ENCODE data around the gene SMIM29.

DNA sequence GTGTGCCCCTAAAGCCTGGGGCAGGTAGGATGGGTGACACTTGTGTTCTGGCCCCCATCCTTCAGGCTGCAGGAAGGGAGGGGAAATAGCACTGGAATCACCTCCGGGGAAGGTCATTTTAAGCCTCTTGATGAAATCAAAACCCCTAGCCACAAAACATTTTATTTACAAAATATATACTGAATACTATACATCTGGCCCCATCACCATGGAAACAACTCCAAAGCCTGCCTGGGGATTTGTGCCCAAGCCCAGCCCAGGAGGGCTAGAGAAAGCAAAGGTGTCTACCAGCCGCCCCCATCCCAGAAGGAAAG is 2.6 kb downstream of the SMIM29 start:
- no peak for TF ChIP-seq POLR2A (IDR thresholded peaks at IDR 0.05)
- TF ChIP-seq, protein P1, sequence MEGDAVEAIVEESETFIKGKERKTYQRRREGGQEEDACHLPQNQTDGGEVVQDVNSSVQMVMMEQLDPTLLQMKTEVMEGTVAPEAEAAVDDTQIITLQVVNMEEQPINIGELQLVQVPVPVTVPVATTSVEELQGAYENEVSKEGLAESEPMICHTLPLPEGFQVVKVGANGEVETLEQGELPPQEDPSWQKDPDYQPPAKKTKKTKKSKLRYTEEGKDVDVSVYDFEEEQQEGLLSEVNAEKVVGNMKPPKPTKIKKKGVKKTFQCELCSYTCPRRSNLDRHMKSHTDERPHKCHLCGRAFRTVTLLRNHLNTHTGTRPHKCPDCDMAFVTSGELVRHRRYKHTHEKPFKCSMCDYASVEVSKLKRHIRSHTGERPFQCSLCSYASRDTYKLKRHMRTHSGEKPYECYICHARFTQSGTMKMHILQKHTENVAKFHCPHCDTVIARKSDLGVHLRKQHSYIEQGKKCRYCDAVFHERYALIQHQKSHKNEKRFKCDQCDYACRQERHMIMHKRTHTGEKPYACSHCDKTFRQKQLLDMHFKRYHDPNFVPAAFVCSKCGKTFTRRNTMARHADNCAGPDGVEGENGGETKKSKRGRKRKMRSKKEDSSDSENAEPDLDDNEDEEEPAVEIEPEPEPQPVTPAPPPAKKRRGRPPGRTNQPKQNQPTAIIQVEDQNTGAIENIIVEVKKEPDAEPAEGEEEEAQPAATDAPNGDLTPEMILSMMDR (IDR thresholded peaks at IDR 0.05): no peak
